GM12878 (cell line): Measurements from ENCODE around the gene ANKRD44. TPM values are rescaled to one million over a fixed set of nuclear protein-coding genes. Genes with fewer than 3 reads are reported as not detected.

Experiments
- ATAC-seq: fragments of 200-7000 bp; cut with Tn5 transposase; 3 replicates; pipeline ENCODE4 v1.9.1; 2020; ENCODE audit warnings: mild to moderate bottlenecking, moderate library complexity
- BruUV-seq: library from RNA; stranded (reverse); fragments of 400-500 nt; replicated peaks from 2 replicates; lab custom pipeline; 2021; lab: Mats Ljungman, UMichigan
- CTCF ChIA-PET: fragments of 300-600 bp; sonication (Branson Sonifier 250); formaldehyde crosslinking; extraction: SDS; loops from one replicate; lab custom pipeline; 2021; ENCODE audit warnings: inconsistent platforms; lab: Yijun Ruan, JAX
- POLR2A ChIA-PET: fragments of 350-600 bp; formaldehyde crosslinking; extraction: SDS; loops from one replicate; lab custom pipeline; 2021; ENCODE audit warnings: inconsistent platforms; lab: Charles Lee
- RAD21 ChIA-PET: fragments of 300-600 bp; sonication (Branson Sonifier 250); formaldehyde crosslinking; loops from one replicate; lab custom pipeline; 2023; ENCODE audit warnings: antibody characterized with exemption; ENCODE audit not compliant: unreplicated experiment; lab: Charles Lee
- SMC1A ChIA-PET: fragments of 300-600 bp; sonication (Branson Sonifier 250); formaldehyde crosslinking; loops from one replicate; lab custom pipeline; 2023; ENCODE audit not compliant: unreplicated experiment, uncharacterized antibody; lab: Charles Lee
- DNase-seq: peaks from one replicate; pipeline ENCODE4 v3.0.0-alpha.2; 2011; ENCODE audit warnings: low read depth, low spot score
- FAIRE-seq: peaks from 3 replicates; lab custom pipeline; 2011; peaks lifted over from hg19 to GRCh38; lab: Jason Lieb, UNC
- H2AFZ ChIP-seq: 2 replicates; pipeline ENCODE4 v1.6.0; 2011; ENCODE audit warnings: low read depth, low read length, control low read depth; ENCODE audit not compliant: control insufficient read depth
- H3K27ac ChIP-seq: 2 replicates; pipeline ENCODE4 v1.5.1; 2011; ENCODE audit warnings: control low read depth; ENCODE audit not compliant: control insufficient read depth, insufficient read depth
- H3K27me3 ChIP-seq, 2 experiments: replicated peaks in 1 of 2; 2 replicates each; pipeline versions ENCODE4 v1.6.0 to v1.6.1; 2011; ENCODE audit warnings: low read length in 1 of 2; ENCODE audit not compliant: control insufficient read depth in 2 of 2, insufficient read depth in 2 of 2
- H3K36me3 ChIP-seq, 2 experiments: 2 replicates each; pipeline ENCODE4 v1.5.1; 2011; ENCODE audit warnings: low read length in 1 of 2; ENCODE audit not compliant: control insufficient read depth in 2 of 2, insufficient read depth in 2 of 2
- H3K4me1 ChIP-seq: 2 replicates; pipeline ENCODE4 v1.6.1; 2011; ENCODE audit warnings: mild to moderate bottlenecking, low read length, moderate library complexity, mixed read lengths; ENCODE audit not compliant: control insufficient read depth, insufficient read depth
- H3K4me2 ChIP-seq: 2 replicates; pipeline ENCODE4 v1.6.0; 2011; ENCODE audit warnings: control low read depth; ENCODE audit not compliant: control insufficient read depth, insufficient read depth
- H3K4me3 ChIP-seq: fragments of 200-600 bp; sonication (generic); 2 replicates; pipeline ENCODE4 v1.5.1; 2016
- H3K79me2 ChIP-seq: 2 replicates; pipeline ENCODE4 v1.6.0; 2011; ENCODE audit warnings: low read length; ENCODE audit not compliant: control insufficient read depth, insufficient read depth
- H3K9ac ChIP-seq: 2 replicates; pipeline ENCODE4 v1.8.0; 2011; ENCODE audit warnings: low read length, control low read depth, mixed read lengths; ENCODE audit not compliant: control insufficient read depth, insufficient read depth
- H3K9me3 ChIP-seq: replicated peaks from 3 replicates; pipeline ENCODE4 v1.5.1; 2011; ENCODE audit warnings: mild to moderate bottlenecking, low read length; ENCODE audit not compliant: control insufficient read depth, insufficient read depth
- H4K20me1 ChIP-seq: 2 replicates; pipeline ENCODE4 v1.6.0; 2011; ENCODE audit not compliant: control insufficient read depth, insufficient read depth
- CEBPB ChIP-seq, 2 experiments: fragments of 150-350 bp in 1 of 2; IDR thresholded peaks; 2 replicates each; pipeline ENCODE4 v1.6.1; 2012 to 2014; ENCODE audit warnings: low read depth in 2 of 2, low read length in 2 of 2, borderline replicate concordance in 1 of 2, inconsistent platforms in 1 of 2
- GATAD2B ChIP-seq: fragments of 450-650 bp; conservative IDR thresholded peaks from 2 replicates; pipeline ENCODE4 v1.6.1; 2017; ENCODE audit warnings: low read depth, mild to moderate bottlenecking, moderate library complexity
- MTA3 ChIP-seq: IDR thresholded peaks from 2 replicates; pipeline ENCODE4 v1.6.1; 2012; ENCODE audit warnings: low read length, inconsistent platforms, borderline replicate concordance
- MYB ChIP-seq: fragments of 150-350 bp; IDR thresholded peaks from 2 replicates; pipeline ENCODE4 v1.6.1; 2014; ENCODE audit warnings: mild to moderate bottlenecking, low read depth, low read length, borderline replicate concordance
- NBN ChIP-seq: fragments of 450-650 bp; IDR thresholded peaks from 2 replicates; pipeline ENCODE4 v1.6.1; 2016
- NR2F1 ChIP-seq: fragments of 450-650 bp; conservative IDR thresholded peaks from 2 replicates; pipeline ENCODE4 v1.6.1; 2017; ENCODE audit warnings: mild to moderate bottlenecking
- POLR2AphosphoS2 ChIP-seq: IDR thresholded peaks from 2 replicates; pipeline ENCODE4 v1.6.1; 2011; ENCODE audit warnings: low read depth, mild to moderate bottlenecking, low read length, improper control_type of control experiment, moderate library complexity
- STAT1 ChIP-seq: fragments of 450-650 bp; conservative IDR thresholded peaks from 2 replicates; pipeline ENCODE4 v1.6.1; 2014; ENCODE audit warnings: antibody characterized with exemption, mild to moderate bottlenecking
- YY1 ChIP-seq: IDR thresholded peaks from 2 replicates; pipeline ENCODE4 v1.6.1; 2011; ENCODE audit warnings: low read depth, mild to moderate bottlenecking, low read length
- WGBS: methylation state at CpG from one replicate; pipeline ENCODE4 v1.1.6; 2016; ENCODE audit warnings: low lambda C conversion rate; ENCODE audit not compliant: insufficient replicate concordance, insufficient coverage; ENCODE audit errors: missing lambda C conversion rate; 5-methylcytosine and 5-hydroxymethylcytosine counted together
- in situ Hi-C: fragments of 300-500 bp; cut with MboI; formaldehyde crosslinking; loops from 9 replicates; pipeline ENCODE4 v1.14.3; 2018; ENCODE audit warnings: mixed read lengths
- intact Hi-C: fragments of 100-400 bp; cut with micrococcal nuclease; formaldehyde crosslinking; loops from one replicate; pipeline ENCODE4 v1.14.2; 2022; ENCODE audit not compliant: unreplicated experiment
- polyA plus RNA-seq, 11 experiments: library from polyadenylated mRNA; depleted of rRNA in 4 of 11; unstranded in 6 of 11; stranded (reverse) in 5 of 11; fragments of >200 nt; fragmentation: Nextera tagmentation in 4 of 11; fragmentation: Illumina TruSeq in 1 of 11; extraction: Ambion mirVana in 4 of 11; extraction: Trizol in 1 of 11; gene quantifications; 1 replicate in 1 of 11; 2 replicates in 10 of 11; pipeline versions ENCODE4 v1.2.1 to v1.2.3, GENCODE V29; 2011 to 2016; ENCODE audit warnings: inconsistent platforms in 2 of 11, missing spikeins in 2 of 11, low read depth in 1 of 11
- total RNA-seq, 4 experiments: library from RNA; depleted of rRNA in 3 of 4; stranded (reverse); fragments of >200 nt in 3 of 4; fragmentation: Illumina TruSeq in 1 of 4; extraction: Trizol in 1 of 4; gene quantifications; 2 replicates each; pipeline versions ENCODE4 v1.2.1 to v1.2.3, GENCODE V29; 2013 to 2021
- TF ChIP-seq, protein P1 (sequence below): IDR thresholded peaks from 2 replicates; pipeline ENCODE4 v1.6.1; 2012; ENCODE audit warnings: low read length, inconsistent platforms
- TF ChIP-seq, protein P2 (sequence below): fragments of 450-650 bp; IDR thresholded peaks from 2 replicates; pipeline ENCODE4 v1.6.1; 2016; ENCODE audit warnings: mild to moderate bottlenecking
- TF ChIP-seq, protein P3 (sequence below): fragments of 450-650 bp; IDR thresholded peaks from 2 replicates; pipeline ENCODE4 v1.6.1; 2017; ENCODE audit warnings: low read depth, mild to moderate bottlenecking, moderate library complexity
- TF ChIP-seq, protein P4 (sequence below): fragments of 450-650 bp; IDR thresholded peaks from 2 replicates; pipeline ENCODE4 v1.6.1; 2016; ENCODE audit warnings: mild to moderate bottlenecking, moderate library complexity, borderline replicate concordance

Gene ANKRD44
- total and polyA plus RNA-seq, 10 of the 15 experiments (the other 5 are each of a cell fraction or from before 2014, with no cell fraction given), result 19.1 to 99.1 (median 59.6) TPM

DNA sequence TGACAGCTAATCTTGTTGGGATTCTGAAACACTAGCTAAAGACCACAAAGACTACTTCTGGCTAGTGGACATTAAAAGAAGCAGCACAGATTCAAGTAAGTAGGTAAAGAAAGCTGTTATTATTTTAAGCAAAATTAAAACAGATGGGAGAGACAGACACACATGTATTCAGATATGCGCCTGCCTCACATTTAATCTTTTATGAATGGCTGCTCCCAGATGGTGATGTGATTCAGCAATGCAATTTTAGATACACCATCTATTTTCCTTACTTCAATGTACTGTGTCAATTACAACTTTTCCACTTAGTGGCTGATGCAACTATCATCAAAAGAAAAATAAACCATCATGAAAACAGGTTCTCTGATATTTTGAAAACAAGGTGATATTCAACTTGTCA is 251.1 kb downstream of the ANKRD44 start:
- peaks cover 9% of the 10 kb centered on the region for H3K9me3 ChIP-seq
- SMC1A ChIA-PET, result interaction anchor here (0.6 to 1.5 kb wide), 3 partner anchors 24 to 308 kb away, joined by 3 to 4 read pairs (median 3); no protein-coding TSS in a partner anchor
- in situ Hi-C loops (no loop called here), intact Hi-C loops (no loop called here)
- H4K20me1 ChIP-seq, result no peaks in the 10 kb centered on the region
- no TSS peak for BruUV-seq
- no peak overlapping the region for H3K4me2 ChIP-seq
- no peaks in the 10 kb centered on the region for H3K4me1 ChIP-seq
- H3K79me2 ChIP-seq, result no peaks in the 10 kb centered on the region
- peaks cover 0 to 18% of the 10 kb centered on the region in 2 experiments; a peak in 1 of 4 replicates for H3K36me3 ChIP-seq
- H3K4me3 ChIP-seq, result no peak overlapping the region
- no peak for FAIRE-seq
- 100% methylated on average over 1 of the region's 1 CpG for WGBS
- RAD21 ChIA-PET, result interaction anchor here (0.6 kb wide), 1 partner anchor 13 kb away, joined by 3 read pairs; no protein-coding TSS in a partner anchor
- no peak overlapping the region for H2AFZ ChIP-seq
- no peak for DNase-seq
- POLR2A ChIA-PET, result no interaction called here
- CTCF ChIA-PET, result interaction anchor here (0.6 to 3.0 kb wide), 4 partner anchors 14 to 1696 kb away, joined by 3 to 12 read pairs (median 6); no protein-coding TSS in a partner anchor
- ATAC-seq, result no peak
- no peak overlapping the region for H3K27ac ChIP-seq
- H3K27me3 ChIP-seq, result no peaks in the 10 kb centered on the region
- H3K9ac ChIP-seq, result no peak overlapping the region
- TF ChIP-seq YY1, result no peak
- TF ChIP-seq, protein P1, sequence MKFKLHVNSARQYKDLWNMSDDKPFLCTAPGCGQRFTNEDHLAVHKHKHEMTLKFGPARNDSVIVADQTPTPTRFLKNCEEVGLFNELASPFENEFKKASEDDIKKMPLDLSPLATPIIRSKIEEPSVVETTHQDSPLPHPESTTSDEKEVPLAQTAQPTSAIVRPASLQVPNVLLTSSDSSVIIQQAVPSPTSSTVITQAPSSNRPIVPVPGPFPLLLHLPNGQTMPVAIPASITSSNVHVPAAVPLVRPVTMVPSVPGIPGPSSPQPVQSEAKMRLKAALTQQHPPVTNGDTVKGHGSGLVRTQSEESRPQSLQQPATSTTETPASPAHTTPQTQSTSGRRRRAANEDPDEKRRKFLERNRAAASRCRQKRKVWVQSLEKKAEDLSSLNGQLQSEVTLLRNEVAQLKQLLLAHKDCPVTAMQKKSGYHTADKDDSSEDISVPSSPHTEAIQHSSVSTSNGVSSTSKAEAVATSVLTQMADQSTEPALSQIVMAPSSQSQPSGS, result no peak
- no peak for TF ChIP-seq CEBPB (IDR thresholded peaks at IDR 0.05; ENCODE audit: borderline replicate concordance in 1 of 2, low read depth in 2 of 2, low read length in 2 of 2)
- no peak for TF ChIP-seq NR2F1
- no peak for TF ChIP-seq MTA3
- TF ChIP-seq, protein P2, sequence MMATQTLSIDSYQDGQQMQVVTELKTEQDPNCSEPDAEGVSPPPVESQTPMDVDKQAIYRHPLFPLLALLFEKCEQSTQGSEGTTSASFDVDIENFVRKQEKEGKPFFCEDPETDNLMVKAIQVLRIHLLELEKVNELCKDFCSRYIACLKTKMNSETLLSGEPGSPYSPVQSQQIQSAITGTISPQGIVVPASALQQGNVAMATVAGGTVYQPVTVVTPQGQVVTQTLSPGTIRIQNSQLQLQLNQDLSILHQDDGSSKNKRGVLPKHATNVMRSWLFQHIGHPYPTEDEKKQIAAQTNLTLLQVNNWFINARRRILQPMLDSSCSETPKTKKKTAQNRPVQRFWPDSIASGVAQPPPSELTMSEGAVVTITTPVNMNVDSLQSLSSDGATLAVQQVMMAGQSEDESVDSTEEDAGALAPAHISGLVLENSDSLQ, result no peak
- TF ChIP-seq, protein P3, sequence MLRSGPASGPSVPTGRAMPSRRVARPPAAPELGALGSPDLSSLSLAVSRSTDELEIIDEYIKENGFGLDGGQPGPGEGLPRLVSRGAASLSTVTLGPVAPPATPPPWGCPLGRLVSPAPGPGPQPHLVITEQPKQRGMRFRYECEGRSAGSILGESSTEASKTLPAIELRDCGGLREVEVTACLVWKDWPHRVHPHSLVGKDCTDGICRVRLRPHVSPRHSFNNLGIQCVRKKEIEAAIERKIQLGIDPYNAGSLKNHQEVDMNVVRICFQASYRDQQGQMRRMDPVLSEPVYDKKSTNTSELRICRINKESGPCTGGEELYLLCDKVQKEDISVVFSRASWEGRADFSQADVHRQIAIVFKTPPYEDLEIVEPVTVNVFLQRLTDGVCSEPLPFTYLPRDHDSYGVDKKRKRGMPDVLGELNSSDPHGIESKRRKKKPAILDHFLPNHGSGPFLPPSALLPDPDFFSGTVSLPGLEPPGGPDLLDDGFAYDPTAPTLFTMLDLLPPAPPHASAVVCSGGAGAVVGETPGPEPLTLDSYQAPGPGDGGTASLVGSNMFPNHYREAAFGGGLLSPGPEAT, result no peak
- TF ChIP-seq NBN, result no peak
- TF ChIP-seq POLR2AphosphoS2, result no peak
- TF ChIP-seq STAT1, result no peak
- no peak for TF ChIP-seq GATAD2B
- TF ChIP-seq, protein P4, sequence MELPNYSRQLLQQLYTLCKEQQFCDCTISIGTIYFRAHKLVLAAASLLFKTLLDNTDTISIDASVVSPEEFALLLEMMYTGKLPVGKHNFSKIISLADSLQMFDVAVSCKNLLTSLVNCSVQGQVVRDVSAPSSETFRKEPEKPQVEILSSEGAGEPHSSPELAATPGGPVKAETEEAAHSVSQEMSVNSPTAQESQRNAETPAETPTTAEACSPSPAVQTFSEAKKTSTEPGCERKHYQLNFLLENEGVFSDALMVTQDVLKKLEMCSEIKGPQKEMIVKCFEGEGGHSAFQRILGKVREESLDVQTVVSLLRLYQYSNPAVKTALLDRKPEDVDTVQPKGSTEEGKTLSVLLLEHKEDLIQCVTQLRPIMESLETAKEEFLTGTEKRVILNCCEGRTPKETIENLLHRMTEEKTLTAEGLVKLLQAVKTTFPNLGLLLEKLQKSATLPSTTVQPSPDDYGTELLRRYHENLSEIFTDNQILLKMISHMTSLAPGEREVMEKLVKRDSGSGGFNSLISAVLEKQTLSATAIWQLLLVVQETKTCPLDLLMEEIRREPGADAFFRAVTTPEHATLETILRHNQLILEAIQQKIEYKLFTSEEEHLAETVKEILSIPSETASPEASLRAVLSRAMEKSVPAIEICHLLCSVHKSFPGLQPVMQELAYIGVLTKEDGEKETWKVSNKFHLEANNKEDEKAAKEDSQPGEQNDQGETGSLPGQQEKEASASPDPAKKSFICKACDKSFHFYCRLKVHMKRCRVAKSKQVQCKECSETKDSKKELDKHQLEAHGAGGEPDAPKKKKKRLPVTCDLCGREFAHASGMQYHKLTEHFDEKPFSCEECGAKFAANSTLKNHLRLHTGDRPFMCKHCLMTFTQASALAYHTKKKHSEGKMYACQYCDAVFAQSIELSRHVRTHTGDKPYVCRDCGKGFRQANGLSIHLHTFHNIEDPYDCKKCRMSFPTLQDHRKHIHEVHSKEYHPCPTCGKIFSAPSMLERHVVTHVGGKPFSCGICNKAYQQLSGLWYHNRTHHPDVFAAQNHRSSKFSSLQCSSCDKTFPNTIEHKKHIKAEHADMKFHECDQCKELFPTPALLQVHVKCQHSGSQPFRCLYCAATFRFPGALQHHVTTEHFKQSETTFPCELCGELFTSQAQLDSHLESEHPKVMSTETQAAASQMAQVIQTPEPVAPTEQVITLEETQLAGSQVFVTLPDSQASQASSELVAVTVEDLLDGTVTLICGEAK, result no peak
- no peak for TF ChIP-seq MYB
